Kidney (tissue), 14 donors: ENCODE data around the gene IGFBP2. TPM values are rescaled to one million over a fixed set of nuclear protein-coding genes. Genes with fewer than 3 reads are reported as not detected.
A peak's percentile ranks its signal among the peaks of the same experiment; 100 is the strongest.

Experiments used
- DNase-seq, 5 donors: peaks; one replicate each; pipeline ENCODE4 v3.0.0-alpha.2; 2013 to 2020
- FAIRE-seq: peaks from 2 replicates; lab custom pipeline; 2012; peaks lifted over from hg19 to GRCh38; lab: Jason Lieb, UNC
- H3K27ac ChIP-seq, 2 donors: one replicate each; pipeline ENCODE4 v1.7.0; 2013; ENCODE audit warnings: low read depth in 2 of 2, low read length in 2 of 2, inconsistent platforms in 1 of 2
- H3K27me3 ChIP-seq: one replicate; pipeline ENCODE4 v1.7.1; 2013; ENCODE audit warnings: low read length, inconsistent platforms; ENCODE audit not compliant: control insufficient read depth, insufficient read depth
- H3K36me3 ChIP-seq, 3 donors: one replicate each; pipeline versions ENCODE4 v1.7.0 to v1.7.1; 2013; ENCODE audit warnings: low read length in 3 of 3, control low read depth in 1 of 3, inconsistent platforms in 1 of 3; ENCODE audit not compliant: insufficient read depth in 3 of 3, control insufficient read depth in 2 of 3
- H3K4me1 ChIP-seq, 3 donors: one replicate each; pipeline versions ENCODE4 v1.7.0 to v1.7.1; 2013; ENCODE audit warnings: low read length in 3 of 3, inconsistent platforms in 1 of 3, low read depth in 1 of 3; ENCODE audit not compliant: control insufficient read depth in 2 of 3, insufficient read depth in 2 of 3
- H3K4me3 ChIP-seq, 3 donors: one replicate each; pipeline versions ENCODE4 v1.7.0 to v1.8.1; 2013; ENCODE audit warnings: low read length in 3 of 3, control low read depth in 1 of 3, inconsistent platforms in 1 of 3
- H3K9ac ChIP-seq, 3 donors: one replicate each; pipeline versions ENCODE4 v1.7.0 to v1.7.1; 2013; ENCODE audit warnings: low read length in 3 of 3, control low read depth in 1 of 3, inconsistent platforms in 1 of 3
- H3K9me3 ChIP-seq, 3 donors: one replicate each; pipeline versions ENCODE4 v1.7.0 to v1.7.1; 2013; ENCODE audit warnings: low read length in 3 of 3, control low read depth in 1 of 3, inconsistent platforms in 1 of 3; ENCODE audit not compliant: control insufficient read depth in 2 of 3, insufficient read depth in 1 of 3
- intact Hi-C: fragments of 100-400 bp; cut with DNase I; formaldehyde crosslinking; loops from one replicate; pipeline ENCODE4 v1.11.1; 2022
- polyA plus RNA-seq: library from polyadenylated mRNA; stranded (reverse); fragments of 350-450 nt; fragmentation: Illumina TruSeq; extraction: RNeasy Lipid Tissue Mini Kit (QIAGEN cat#74804); gene quantifications from one replicate; pipeline ENCODE4 v1.2.3, GENCODE V29; 2014; ENCODE audit warnings: low read depth, low replicate concordance; ENCODE audit not compliant: insufficient read depth
- total RNA-seq: library from RNA; stranded (reverse); fragmentation: NEBNext Ultra II Directional; extraction: Animal tissue kit (Norgen Biotek cat#: 25700); gene quantifications from one replicate; pipeline ENCODE4 v1.2.1, GENCODE V29; 2021
- TF ChIP-seq, protein P1 (sequence below): IDR thresholded peaks from 3 replicates; pipeline ENCODE4 v1.5.1; 2012; ENCODE audit warnings: mild to moderate bottlenecking, moderate library complexity, borderline replicate concordance; ENCODE audit not compliant: insufficient read depth; ENCODE audit errors: extremely low read depth
- donor health status: control.
- donor health status: control.
- donor health status: control.
- donor health status: control.
- donor health status: control.
- donor health status: DM: yes; HTN: yes; CAD: no.
- donor health status: Normal renal cell carcinoma (clear cell type).

The IGFBP2 gene
- total and polyA plus RNA-seq, 2 donors from 2014 or later, result 53.7 to 369 TPM

GRCh38 chr2:216635171-216635570, 2.0 kb downstream of the IGFBP2 start:
- no peak overlapping the region for H3K27ac ChIP-seq
- H3K27me3 ChIP-seq, result no peaks in the 10 kb centered on the region
- TF ChIP-seq, protein P1, sequence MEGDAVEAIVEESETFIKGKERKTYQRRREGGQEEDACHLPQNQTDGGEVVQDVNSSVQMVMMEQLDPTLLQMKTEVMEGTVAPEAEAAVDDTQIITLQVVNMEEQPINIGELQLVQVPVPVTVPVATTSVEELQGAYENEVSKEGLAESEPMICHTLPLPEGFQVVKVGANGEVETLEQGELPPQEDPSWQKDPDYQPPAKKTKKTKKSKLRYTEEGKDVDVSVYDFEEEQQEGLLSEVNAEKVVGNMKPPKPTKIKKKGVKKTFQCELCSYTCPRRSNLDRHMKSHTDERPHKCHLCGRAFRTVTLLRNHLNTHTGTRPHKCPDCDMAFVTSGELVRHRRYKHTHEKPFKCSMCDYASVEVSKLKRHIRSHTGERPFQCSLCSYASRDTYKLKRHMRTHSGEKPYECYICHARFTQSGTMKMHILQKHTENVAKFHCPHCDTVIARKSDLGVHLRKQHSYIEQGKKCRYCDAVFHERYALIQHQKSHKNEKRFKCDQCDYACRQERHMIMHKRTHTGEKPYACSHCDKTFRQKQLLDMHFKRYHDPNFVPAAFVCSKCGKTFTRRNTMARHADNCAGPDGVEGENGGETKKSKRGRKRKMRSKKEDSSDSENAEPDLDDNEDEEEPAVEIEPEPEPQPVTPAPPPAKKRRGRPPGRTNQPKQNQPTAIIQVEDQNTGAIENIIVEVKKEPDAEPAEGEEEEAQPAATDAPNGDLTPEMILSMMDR, result no peak
- peak overlapping the region in 2 of 3 donors; percentile 4 to 41 for H3K9ac ChIP-seq
- no peaks in the 10 kb centered on the region for H3K9me3 ChIP-seq
- no peak for FAIRE-seq
- intact Hi-C loops, result no loop called here
- peak overlapping the region; percentile 42 to 67 (median 50) for H3K4me3 ChIP-seq
- peak in 2 of 5 donors; percentile 38 to 42 for DNase-seq
- peaks cover 0 to 8% (median 0%) of the 10 kb centered on the region in 3 donors for H3K4me1 ChIP-seq
- H3K36me3 ChIP-seq, result no peaks in the 10 kb centered on the region

GRCh38 chr2:216635701-216636550, 2.7 kb downstream of the IGFBP2 start:
- Histone ChIP-seq H3K9ac (peak overlapping the region in 2 of 3 donors; percentile 4 to 26), H3K4me3 (peak overlapping the region in 2 of 3 donors; percentile 23 to 67), H3K27ac (no peak overlapping the region), H3K9me3 (no peaks in the 10 kb centered on the region), H3K27me3 (no peaks in the 10 kb centered on the region), H3K36me3 (no peaks in the 10 kb centered on the region), H3K4me1 (peaks cover 0 to 8% (median 0%) of the 10 kb centered on the region in 3 donors)
- DNase-seq, result peak; percentile 78 to 89 (median 84)
- intact Hi-C loops, result no loop called here
- TF ChIP-seq, protein P1, result no peak
- FAIRE-seq, result no peak

GRCh38 chr2:216636551-216637450, 3.6 kb downstream of the IGFBP2 start:
- H3K4me1 ChIP-seq, result peaks cover 0 to 8% (median 0%) of the 10 kb centered on the region in 3 donors
- TF ChIP-seq, protein P1, result no peak
- DNase-seq (peak; percentile 70 to 84 (median 77)), FAIRE-seq (no peak)
- H3K4me3 ChIP-seq, result peak overlapping the region in 1 of 3 donors; percentile 11
- H3K9ac ChIP-seq, result no peak overlapping the region
- no peaks in the 10 kb centered on the region for H3K27me3 ChIP-seq
- no peak overlapping the region for H3K27ac ChIP-seq
- no peaks in the 10 kb centered on the region for H3K36me3 ChIP-seq
- H3K9me3 ChIP-seq, result no peaks in the 10 kb centered on the region
- intact Hi-C loops, result no loop called here
